WI38 (cell line): ENCODE results near the gene FAM32A.

Experiments used
- H3K4me3 ChIP-seq: 2 replicates; pipeline ENCODE4 v1.5.1; 2011; ENCODE audit warnings: low read depth, mild to moderate bottlenecking, control low read depth, low read length
- CTCF ChIP-seq: IDR thresholded peaks from 2 replicates; pipeline ENCODE4 v1.5.1; 2012; ENCODE audit warnings: low read depth, mild to moderate bottlenecking, control low read depth, low read length

Gene FAM32A

DNA sequence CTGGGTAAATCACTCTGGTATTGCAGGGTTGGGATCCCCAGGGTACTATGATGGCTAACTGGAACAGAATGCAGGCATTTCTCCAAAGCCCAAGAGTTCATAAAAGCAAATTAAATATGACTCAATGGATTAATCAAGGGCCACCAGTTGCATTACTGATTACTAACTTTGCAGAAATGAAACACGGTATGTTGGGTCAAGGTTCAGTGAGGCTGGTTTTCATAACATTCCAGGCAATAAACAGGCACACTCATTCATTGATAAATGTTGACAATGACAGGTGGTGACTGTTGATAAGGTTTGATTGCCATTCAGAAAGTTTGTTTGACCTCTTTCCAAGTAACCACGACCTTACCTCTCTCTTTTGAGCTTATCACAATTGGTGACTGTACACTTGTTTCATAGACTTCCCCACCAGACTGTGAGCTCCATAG, 12.0 kb downstream of the FAM32A start:
- no peak for TF ChIP-seq CTCF
- peak overlapping the region; percentile 100 for H3K4me3 ChIP-seq

DNA sequence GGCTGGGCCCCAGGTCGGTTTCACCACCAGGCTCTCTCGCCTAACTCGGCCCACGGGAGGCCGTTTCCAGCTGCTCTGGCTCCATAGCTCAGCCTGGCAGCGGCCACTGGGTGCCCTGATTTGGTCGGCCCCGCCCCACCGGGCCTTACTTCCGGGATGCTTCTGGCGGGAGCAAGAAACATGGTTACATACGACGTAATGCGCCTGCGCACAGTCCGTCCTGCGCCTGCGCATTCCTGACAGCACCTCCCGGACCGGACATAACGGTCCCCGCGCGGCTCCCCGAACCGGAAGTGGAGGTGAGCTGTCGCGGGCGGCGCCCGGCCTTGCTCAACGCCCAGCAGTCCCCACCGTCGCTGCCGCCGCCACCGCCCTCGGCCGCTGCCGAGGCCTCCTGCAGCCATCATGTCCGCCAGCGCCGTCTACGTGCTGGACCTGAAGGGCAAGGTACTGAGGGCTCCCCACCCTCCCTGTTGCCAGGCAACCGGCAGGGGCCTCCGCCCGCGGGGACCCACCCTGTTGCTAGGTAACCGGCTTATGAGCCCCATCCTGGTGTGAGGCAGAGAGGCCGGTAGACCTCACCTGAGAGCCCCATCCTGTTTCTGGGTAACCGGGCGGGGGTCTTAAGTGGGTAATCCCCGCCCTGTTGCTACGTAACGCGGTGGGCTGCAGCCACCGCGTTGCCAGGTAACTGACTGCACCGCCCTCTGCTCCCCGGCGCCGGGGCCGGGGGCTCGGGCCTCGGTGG, 12.6 kb downstream of the FAM32A start, which contains the start of gene AP1M1:
Gene AP1M1 (plus strand): TSS at position 290 of the 748 bp plus-strand sequence. CDS start 116 bp downstream, at position 406.
- peak within 1 kb of the TSS; percentile 100 for H3K4me3 ChIP-seq
- TF ChIP-seq CTCF, result no peak

GRCh38 chr19:16198370-16198651, 13.1 kb downstream of the FAM32A start:
- TF ChIP-seq CTCF, result no peak

DNA sequence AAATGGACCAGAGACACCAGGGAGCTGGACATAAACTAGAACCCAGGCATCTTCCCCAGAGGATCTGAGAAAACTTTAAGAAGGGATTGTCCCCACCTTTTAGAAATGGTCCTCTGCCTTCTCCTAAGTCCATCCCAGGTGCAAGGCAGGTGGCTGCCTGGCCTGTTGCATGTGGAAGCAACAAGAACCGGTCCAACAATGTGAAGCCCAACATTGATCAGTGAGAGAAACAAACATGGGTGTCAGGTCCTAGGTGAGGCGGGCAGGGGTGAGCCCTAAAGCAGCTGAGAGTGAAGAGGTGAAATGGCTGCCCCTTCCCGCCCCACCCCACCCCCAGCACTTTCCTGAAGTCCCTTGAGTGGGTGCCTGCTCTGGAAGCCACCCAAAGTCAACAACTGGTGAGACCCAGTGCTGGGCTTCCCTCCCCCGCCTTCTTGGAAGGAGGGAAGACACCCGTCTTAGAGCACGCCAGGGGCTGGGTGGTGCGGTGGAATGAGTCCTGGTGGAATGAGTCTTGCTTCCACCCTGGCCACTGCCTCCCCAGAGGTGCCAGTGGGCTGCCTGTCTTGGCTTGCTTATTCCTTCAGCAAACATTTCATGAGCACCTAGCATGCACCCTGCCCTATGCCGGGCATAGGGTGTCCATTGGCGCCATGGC, 14.2 kb downstream of the FAM32A start:
- no peak for TF ChIP-seq CTCF
- H3K4me3 ChIP-seq, result peak overlapping the region; percentile 100

More at GRCh38 chr19:16198370-16198651, 13.1 kb downstream of the FAM32A start:
- peak overlapping the region; percentile 100 for H3K4me3 ChIP-seq

- no peak overlapping the region for H3K4me3 ChIP-seq
- TF ChIP-seq CTCF, result no peak
These were observed 15.1 kb downstream of the FAM32A start for GRCh38 chr19:16200038-16201010.

- TF ChIP-seq CTCF, result no peak
- H3K4me3 ChIP-seq, result no peak overlapping the region
These were observed 15.8 kb downstream of the FAM32A start for GRCh38 chr19:16201011-16201391.
